Measurements from ENCODE around the gene HPD. TPM values are rescaled to one million over a fixed set of nuclear protein-coding genes. Genes with fewer than 3 reads are reported as not detected.
"Not testable (repeated sequence)": the region's sequence is repeated elsewhere in the genome, so short reads cannot be mapped to it uniquely, and the experiment has no call there.

The HPD gene
- total RNA-seq, 1 donor from 2014 or later: 2.3 TPM

GRCh38 chr12:121795034-121795968 lies 63.4 kb downstream of the HPD start:
- intact Hi-C loops (cut with DNase I): loop anchor here (1.0 to 2.0 kb wide), 4 partner anchors 17 to 98 kb away; partner anchors contain the start of gene PSMD9
- DNase-seq (ENCODE audit: missing footprints) (peak; percentile 94), ATAC-seq (peak; percentile 46)

- intact Hi-C loops (cut with DNase I): loop anchor here (1.0 to 2.0 kb wide), 4 partner anchors 18 to 97 kb away; partner anchors contain the start of gene PSMD9
- ATAC-seq (no peak), DNase-seq (ENCODE audit: missing footprints) (peak; percentile 71)
Observed at GRCh38 chr12:121794534-121795033, 64.1 kb downstream of the HPD start.

DNA sequence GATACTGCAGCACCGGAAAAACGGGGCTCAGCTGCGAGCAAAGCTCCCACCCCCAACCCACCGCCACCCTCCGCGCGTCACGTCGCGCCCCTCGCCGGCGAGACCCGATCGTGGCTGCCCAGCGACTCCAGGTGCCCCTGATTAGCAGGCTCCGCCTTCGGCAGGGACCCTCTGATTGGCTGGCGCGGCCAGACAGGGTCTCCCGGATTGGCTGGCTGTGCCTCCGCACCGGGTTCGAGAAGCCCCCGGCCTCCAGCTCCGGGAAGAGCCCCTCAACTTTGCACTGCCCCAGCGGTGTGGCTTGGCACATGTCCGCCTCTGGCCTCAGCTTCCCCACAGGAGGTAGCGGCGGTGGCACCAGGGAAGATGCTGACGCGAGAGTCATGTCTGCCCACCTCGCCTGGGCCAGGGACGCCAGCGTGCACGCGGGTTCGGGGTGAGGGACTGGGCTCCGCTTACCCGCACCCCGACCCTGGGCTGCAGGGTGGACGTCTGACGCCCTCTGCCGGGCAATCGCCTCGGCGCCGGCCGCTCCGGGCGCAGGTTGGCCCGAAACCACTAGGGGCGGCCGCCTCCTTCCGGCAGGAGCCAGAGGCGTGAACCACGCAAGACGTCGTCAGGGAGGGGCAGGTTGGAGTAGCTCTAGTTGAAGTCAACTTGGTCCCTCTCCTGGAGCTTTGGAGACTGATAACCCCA lies 64.7 kb downstream of the HPD start:
- intact Hi-C loops (cut with DNase I): loop anchor here (2.0 kb wide), 2 partner anchors 19 to 95 kb away; partner anchors contain the start of gene PSMD9
- DNase-seq (ENCODE audit: missing footprints): peak; percentile 96

DNA sequence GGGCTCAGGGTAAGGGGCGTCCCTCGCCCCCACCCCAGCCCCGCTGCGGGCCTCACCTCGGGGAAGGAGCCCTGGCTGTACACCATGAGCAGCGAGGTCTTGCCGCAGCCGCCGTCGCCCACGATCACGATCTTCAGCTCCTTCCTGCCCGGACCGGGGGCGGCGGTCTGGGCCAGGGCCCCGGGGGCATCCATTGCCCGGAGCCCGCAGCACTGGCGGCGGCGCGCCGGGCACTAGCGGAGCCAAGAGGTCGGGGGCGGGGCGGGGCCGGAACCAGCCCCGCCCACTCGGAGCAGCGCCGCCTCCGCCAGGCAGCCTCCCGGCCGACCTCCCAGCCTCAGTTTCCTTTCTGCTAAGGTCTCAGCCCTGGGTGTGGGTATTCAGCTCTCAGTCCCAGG lies 65.2 kb downstream of the HPD start, which contains the start of gene RHOF:
Gene RHOF (minus strand): TSS at position 249 of the 398 bp plus-strand sequence. CDS start 55 bp downstream, at position 194.
- peak; percentile 29 for ATAC-seq
- peak; percentile 81 for DNase-seq (ENCODE audit: missing footprints)
- intact Hi-C loops (cut with DNase I): no loop called here

More for the DNA sequence above, 64.7 kb downstream of the HPD start:
- ATAC-seq: peak; percentile 74

- ATAC-seq: peak; percentile 6
- peak; percentile 78 for DNase-seq (ENCODE audit: missing footprints)
- intact Hi-C loops (cut with DNase I): no loop called here
Observed at GRCh38 chr12:121792607-121793439, 65.8 kb downstream of the HPD start.

GRCh38 chr12:121791671-121792551 lies 66.7 kb downstream of the HPD start:
- DNase-seq (ENCODE audit: missing footprints) (peak; percentile 60), ATAC-seq (no peak)
- intact Hi-C loops (cut with DNase I): no loop called here

- intact Hi-C loops (cut with DNase I); ATAC-seq; DNase-seq (ENCODE audit: missing footprints): not testable (repeated sequence)
Observed at GRCh38 chr12:121790785-121791184, 67.9 kb downstream of the HPD start.

GRCh38 chr12:121789800-121790728 lies 68.6 kb downstream of the HPD start:
- DNase-seq (ENCODE audit: missing footprints): peak; percentile 92
- ATAC-seq: no peak

More at GRCh38 chr12:121789800-121790728, 68.6 kb downstream of the HPD start:
- intact Hi-C loops (cut with DNase I): no loop called here

Other genes starting within 250 kb of the HPD start
- gene ORAI1, start 232.3 kb downstream of the HPD start, total RNA-seq: 11.5 TPM
- 0.11 TPM for gene MORN3, start 189.2 kb downstream of the HPD start, total RNA-seq
- gene TMEM120B, start 146.1 kb downstream of the HPD start, total RNA-seq: 10.3 TPM
- gene RHOF, start 65.2 kb downstream of the HPD start, total RNA-seq: 47.7 TPM
- 8.0 TPM for gene SETD1B, start 54.9 kb downstream of the HPD start, total RNA-seq
- gene PSMD9, start 29.9 kb upstream of the HPD start, total RNA-seq: 35.4 TPM
- gene CFAP251, start 59.7 kb upstream of the HPD start, total RNA-seq: 1.3 TPM
- 15.8 TPM for gene BCL7A, start 163.0 kb upstream of the HPD start, total RNA-seq
- 25.7 TPM for gene MLXIP, start 219.9 kb upstream of the HPD start, total RNA-seq